Mucosa of descending colon (tissue), 3 donors: Measurements from ENCODE around the gene GNAZ. TPM values are rescaled to one million over a fixed set of nuclear protein-coding genes. Genes with fewer than 3 reads are reported as not detected.

ENCODE experiments used
- ATAC-seq: fragments of 200-7000 bp; cut with Tn5 transposase; one replicate; pipeline ENCODE4 v1.9.1; 2020; ENCODE audit warnings: mild to moderate bottlenecking, moderate library complexity
- DNase-seq, 3 donors: peaks; one replicate each; pipeline ENCODE4 v3.0.0-alpha.2; 2020
- H3K36me3 ChIP-seq: fragments of 200-600 bp; one replicate; pipeline ENCODE4 v1.8.0; 2021; ENCODE audit warnings: low read depth, mild to moderate bottlenecking
- H3K4me1 ChIP-seq: fragments of 200-600 bp; one replicate; pipeline ENCODE4 v1.8.0; 2021; ENCODE audit warnings: low read depth, mild to moderate bottlenecking
- H3K4me3 ChIP-seq: fragments of 200-600 bp; one replicate; pipeline ENCODE4 v1.8.0; 2021; ENCODE audit warnings: mild to moderate bottlenecking
- H3K9me3 ChIP-seq: fragments of 200-600 bp; one replicate; pipeline ENCODE4 v1.8.0; 2021; ENCODE audit warnings: mild to moderate bottlenecking
- intact Hi-C, 2 donors: fragments of 100-400 bp; cut with DNase I in 1 of 2; cut with micrococcal nuclease in 1 of 2; formaldehyde crosslinking; loops; one replicate each; pipeline versions ENCODE4 v1.11.0 to v1.11.1; 2022; cut with DNase I, micrococcal nuclease
- total RNA-seq, 3 donors: library from RNA; stranded (reverse); fragmentation: NEBNext Ultra II Directional in 2 of 3; extraction: Animal tissue kit (Norgen Biotek cat#: 25700) in 2 of 3; gene quantifications; one replicate each; pipeline versions ENCODE4 v1.2.1 to v1.2.4, GENCODE V29; 2021 to 2023
- TF ChIP-seq, protein P1 (sequence below): fragments of 200-600 bp; IDR thresholded peaks from one replicate; pipeline ENCODE4 v1.8.0; 2022; ENCODE audit warnings: antibody characterized with exemption, mild to moderate bottlenecking
- donor health status: DM: no; HTN: no; CAD: no; lungs with moderate emphysema.
- donor health status: DM: no; HTN: no; CAD: no.
- donor health status: DM: no; HTN: yes; CAD: no.

The GNAZ gene
- total RNA-seq, 3 donors from 2014 or later: 0.96 to 25.1 (median 1.7) TPM

GRCh38 chr22:23090457-23090835 is 20.1 kb downstream of the GNAZ start:
- TF ChIP-seq, protein P1, sequence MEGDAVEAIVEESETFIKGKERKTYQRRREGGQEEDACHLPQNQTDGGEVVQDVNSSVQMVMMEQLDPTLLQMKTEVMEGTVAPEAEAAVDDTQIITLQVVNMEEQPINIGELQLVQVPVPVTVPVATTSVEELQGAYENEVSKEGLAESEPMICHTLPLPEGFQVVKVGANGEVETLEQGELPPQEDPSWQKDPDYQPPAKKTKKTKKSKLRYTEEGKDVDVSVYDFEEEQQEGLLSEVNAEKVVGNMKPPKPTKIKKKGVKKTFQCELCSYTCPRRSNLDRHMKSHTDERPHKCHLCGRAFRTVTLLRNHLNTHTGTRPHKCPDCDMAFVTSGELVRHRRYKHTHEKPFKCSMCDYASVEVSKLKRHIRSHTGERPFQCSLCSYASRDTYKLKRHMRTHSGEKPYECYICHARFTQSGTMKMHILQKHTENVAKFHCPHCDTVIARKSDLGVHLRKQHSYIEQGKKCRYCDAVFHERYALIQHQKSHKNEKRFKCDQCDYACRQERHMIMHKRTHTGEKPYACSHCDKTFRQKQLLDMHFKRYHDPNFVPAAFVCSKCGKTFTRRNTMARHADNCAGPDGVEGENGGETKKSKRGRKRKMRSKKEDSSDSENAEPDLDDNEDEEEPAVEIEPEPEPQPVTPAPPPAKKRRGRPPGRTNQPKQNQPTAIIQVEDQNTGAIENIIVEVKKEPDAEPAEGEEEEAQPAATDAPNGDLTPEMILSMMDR: no peak
- H3K36me3 ChIP-seq: no peaks in the 10 kb centered on the region
- H3K4me1 ChIP-seq: no peaks in the 10 kb centered on the region
- ATAC-seq (no peak), DNase-seq (no peak)
- no peaks in the 10 kb centered on the region for H3K9me3 ChIP-seq
- intact Hi-C loops: no loop called here
- no peak overlapping the region for H3K4me3 ChIP-seq

DNA sequence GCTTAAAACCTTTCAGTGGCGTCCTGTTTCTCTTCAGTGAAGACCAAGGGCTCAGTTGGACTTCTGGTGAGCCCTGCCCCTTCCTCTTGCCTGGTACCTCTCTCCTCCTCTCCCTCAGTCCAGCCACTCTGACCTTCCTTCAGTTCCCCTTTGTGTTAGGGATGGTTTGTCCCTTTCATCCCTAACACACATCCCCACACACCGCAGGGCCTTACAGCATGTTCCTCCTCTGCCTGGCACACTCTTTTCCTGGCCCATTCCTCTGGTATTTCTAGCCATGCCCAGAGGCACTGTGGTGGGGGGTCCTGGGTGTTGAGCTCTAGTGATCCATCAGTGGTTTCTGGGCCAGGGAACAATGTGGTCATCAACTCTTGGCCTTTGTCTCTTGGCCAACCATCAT is 21.4 kb downstream of the GNAZ start:
- Histone ChIP-seq H3K4me3 (no peak overlapping the region), H3K36me3 (no peaks in the 10 kb centered on the region), H3K4me1 (no peaks in the 10 kb centered on the region), H3K9me3 (no peaks in the 10 kb centered on the region)
- ATAC-seq: no peak
- no peak for DNase-seq
- TF ChIP-seq, protein P1: no peak
- intact Hi-C loops: no loop called here

GRCh38 chr22:23092217-23092955 is 22.1 kb downstream of the GNAZ start:
- no peaks in the 10 kb centered on the region for H3K4me1 ChIP-seq
- no peaks in the 10 kb centered on the region for H3K9me3 ChIP-seq
- TF ChIP-seq, protein P1: no peak
- H3K36me3 ChIP-seq: no peaks in the 10 kb centered on the region
- intact Hi-C loops: no loop called here
- DNase-seq (no peak), ATAC-seq (no peak)
- no peak overlapping the region for H3K4me3 ChIP-seq

DNA sequence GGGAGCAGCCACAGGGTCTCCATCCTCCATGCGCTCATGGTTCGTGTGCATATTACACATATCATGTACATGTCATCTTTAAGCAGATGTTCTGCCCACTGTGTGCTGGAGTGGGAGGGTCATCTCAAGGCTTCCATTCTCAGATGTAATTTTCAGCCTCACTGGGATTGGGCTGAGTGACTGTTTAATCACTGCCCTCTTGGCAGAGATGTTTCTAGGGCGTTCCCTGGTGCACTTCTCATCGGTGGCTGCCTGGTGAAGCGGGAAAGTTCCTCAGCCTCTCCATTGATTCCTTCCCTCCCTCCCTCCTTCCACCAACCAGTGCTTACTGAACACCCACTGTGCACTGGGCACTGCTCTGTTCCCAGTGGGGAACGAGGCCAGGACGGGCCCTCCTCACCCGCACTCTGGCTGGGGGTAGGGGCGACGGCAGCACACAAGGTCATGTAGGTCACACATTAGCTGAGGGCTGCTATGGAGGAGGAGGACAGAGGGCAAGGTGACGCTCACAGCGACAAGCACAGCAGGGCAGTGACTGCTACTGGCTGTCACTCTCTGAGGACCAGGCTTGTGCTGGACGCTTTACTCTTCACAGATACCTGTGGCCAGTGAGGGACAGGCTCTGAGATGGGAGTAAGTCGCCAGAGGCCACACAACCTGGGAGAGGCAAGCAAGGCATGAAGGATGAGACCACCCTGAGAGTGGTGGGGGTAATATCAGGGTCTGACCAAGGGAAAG is 22.9 kb downstream of the GNAZ start:
- H3K4me1 ChIP-seq: no peaks in the 10 kb centered on the region
- ATAC-seq (no peak), DNase-seq (no peak)
- TF ChIP-seq, protein P1: no peak
- no peaks in the 10 kb centered on the region for H3K36me3 ChIP-seq
- no peaks in the 10 kb centered on the region for H3K9me3 ChIP-seq
- intact Hi-C loops: no loop called here
- H3K4me3 ChIP-seq: no peak overlapping the region

GRCh38 chr22:23094260-23094659 is 23.9 kb downstream of the GNAZ start:
- no peak for ATAC-seq
- TF ChIP-seq, protein P1: no peak

More at GRCh38 chr22:23094260-23094659, 23.9 kb downstream of the GNAZ start:
- Histone ChIP-seq H3K9me3 (no peaks in the 10 kb centered on the region), H3K36me3 (no peaks in the 10 kb centered on the region), H3K4me1 (peaks cover 5% of the 10 kb centered on the region), H3K4me3 (no peak overlapping the region)
- intact Hi-C loops: no loop called here
- DNase-seq: no peak
